GM18517 (cell line): ENCODE results near the gene RNF187.
"Not testable (repeated sequence)": the region's sequence is repeated elsewhere in the genome, so short reads cannot be mapped to it uniquely, and the experiment has no call there.

Experiments
- ATAC-seq: cut with Tn5 transposase; IDR thresholded peaks from one replicate; pipeline ENCODE4 v1.9.1; 2021; ENCODE audit warnings: mild to moderate bottlenecking, moderate library complexity; ENCODE audit not compliant: unreplicated experiment

Gene RNF187

GRCh38 chr1:228486596-228487335 is 416 bp upstream of the RNF187 start:
- peak; percentile 71 for ATAC-seq

GRCh38 chr1:228488125-228488817 is 1.1 kb downstream of the RNF187 start:
- no peak for ATAC-seq

GRCh38 chr1:228488818-228489674 is 1.9 kb downstream of the RNF187 start:
- ATAC-seq = no peak

GRCh38 chr1:228490120-228491078 is 3.2 kb downstream of the RNF187 start:
- ATAC-seq = no peak

GRCh38 chr1:228493141-228494043 is 6.2 kb downstream of the RNF187 start:
- no peak for ATAC-seq

GRCh38 chr1:228494044-228494353 is 6.8 kb downstream of the RNF187 start:
- ATAC-seq = no peak

- ATAC-seq = no peak
Measured at GRCh38 chr1:228494391-228494790, 7.2 kb downstream of the RNF187 start.

GRCh38 chr1:228494970-228495853 is 8.0 kb downstream of the RNF187 start:
- ATAC-seq = no peak

GRCh38 chr1:228496084-228496483 is 8.9 kb downstream of the RNF187 start:
- ATAC-seq = no peak

- no peak for ATAC-seq
Measured at GRCh38 chr1:228496494-228496893, 9.3 kb downstream of the RNF187 start.

- ATAC-seq = no peak
Measured at GRCh38 chr1:228497206-228497605, 10.0 kb downstream of the RNF187 start.

GRCh38 chr1:228497817-228498216 is 10.6 kb downstream of the RNF187 start:
- no peak for ATAC-seq

GRCh38 chr1:228500143-228500734 is 13.1 kb downstream of the RNF187 start:
- ATAC-seq = no peak

GRCh38 chr1:228500901-228501871 is 14.0 kb downstream of the RNF187 start:
- peak; percentile 97 for ATAC-seq

- no peak for ATAC-seq
Measured at GRCh38 chr1:228502522-228502921, 15.3 kb downstream of the RNF187 start.

- ATAC-seq = not testable (repeated sequence)
Measured at GRCh38 chr1:228505944-228506343, 18.8 kb downstream of the RNF187 start.
